ENCODE measurements around the gene NFATC4.
"Not testable (repeated sequence)": the region's sequence is repeated elsewhere in the genome, so short reads cannot be mapped to it uniquely, and the experiment has no call there.

NFATC4 gene

DNA sequence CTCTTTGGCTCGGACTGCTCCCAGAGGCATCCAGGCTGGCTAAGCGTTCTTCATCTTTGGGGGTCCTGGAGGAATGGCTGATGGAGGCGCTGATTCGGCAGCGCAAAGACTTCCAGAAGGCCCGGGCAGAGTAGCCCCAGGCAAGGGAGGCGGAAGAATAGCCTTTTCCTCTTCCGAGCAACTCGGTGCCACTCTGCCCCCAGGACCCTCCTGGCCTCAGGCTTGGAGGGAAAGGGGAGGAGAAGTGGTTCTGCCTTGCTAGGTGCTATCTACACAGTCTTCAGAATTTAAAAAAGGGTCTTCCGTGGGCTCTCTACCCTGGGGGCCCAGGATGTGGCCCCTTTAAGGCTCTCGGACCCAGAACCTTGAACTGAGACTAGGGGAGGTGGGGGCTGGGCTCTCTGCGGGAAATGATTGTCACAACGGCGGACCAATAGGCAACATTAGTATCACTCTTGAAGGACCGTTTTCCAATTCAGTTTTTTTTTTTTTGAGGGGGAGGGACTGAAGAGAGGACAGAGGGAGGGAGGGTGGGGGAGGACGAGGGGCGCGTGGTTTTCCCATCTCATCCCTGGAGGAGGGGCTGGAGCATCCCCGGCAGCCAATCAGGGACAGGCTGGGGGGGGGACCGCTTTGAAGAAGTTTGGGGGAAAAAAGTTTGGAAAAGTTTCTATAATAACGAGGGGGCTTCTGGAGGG is at the start of gene NFATC4:
Gene NFATC4 (plus strand): TSS at position 671 of the 698 bp plus-strand sequence. CDS start 157 bp downstream, outside the sequence.
- DNase-seq, result peak; percentile 94

DNA sequence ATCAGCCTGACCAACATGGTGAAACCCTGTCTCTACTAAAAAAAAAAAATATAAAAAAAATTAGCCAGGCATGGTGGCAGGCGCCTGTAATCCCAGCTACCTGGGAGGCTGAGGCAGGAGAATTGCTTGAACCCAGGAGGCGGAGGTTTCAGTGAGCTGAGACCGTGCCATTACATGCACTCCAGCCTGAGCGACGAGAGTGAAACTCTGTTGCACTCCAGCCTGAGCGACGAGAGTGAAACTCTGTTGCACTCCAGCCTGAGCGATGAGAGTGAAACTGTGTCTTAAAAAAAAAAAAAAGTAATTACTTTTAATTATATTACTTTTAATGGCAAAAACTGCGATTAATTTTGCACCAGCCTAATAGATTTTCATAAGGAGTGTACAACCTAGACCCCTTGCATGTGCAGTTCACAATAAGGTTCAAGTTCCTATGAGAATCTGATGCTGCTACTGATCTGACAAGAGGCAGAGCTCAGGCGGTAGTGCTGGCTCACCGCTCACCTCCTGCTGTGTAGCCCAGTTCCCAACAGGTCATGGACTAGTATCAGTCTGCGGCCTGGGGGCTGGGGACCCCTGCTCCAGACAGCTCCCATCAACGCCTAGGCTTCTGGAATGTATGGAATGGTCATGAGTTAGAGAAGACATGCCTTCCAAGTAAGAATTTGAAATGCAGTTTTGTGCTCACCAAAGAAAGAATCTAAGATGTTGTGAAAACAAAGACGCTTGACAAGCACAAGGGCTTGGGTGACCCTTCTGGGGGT is 46.6 kb upstream of the NFATC4 start:
- no peak for DNase-seq

DNA sequence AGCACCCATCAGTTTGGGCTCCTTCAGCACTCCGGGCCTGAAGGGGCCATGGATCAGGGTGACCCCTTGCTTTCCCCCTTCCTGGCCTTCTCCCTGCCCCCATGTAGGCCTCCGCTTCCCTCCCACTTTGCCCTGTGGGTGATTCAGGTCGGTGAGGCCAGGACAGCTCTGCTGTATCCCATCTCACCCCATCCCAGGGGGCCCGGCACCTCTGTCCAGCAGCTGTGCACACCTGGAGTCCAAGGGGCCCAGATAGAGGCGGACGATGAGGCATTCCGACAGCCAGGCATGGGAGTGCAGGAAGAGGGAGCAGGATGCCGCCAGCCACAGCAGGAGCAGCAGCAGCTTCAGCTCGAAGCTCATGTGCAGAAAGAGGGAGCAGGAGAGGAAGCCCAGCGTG is 45.3 kb upstream of the NFATC4 start:
- no peak for DNase-seq

DNA sequence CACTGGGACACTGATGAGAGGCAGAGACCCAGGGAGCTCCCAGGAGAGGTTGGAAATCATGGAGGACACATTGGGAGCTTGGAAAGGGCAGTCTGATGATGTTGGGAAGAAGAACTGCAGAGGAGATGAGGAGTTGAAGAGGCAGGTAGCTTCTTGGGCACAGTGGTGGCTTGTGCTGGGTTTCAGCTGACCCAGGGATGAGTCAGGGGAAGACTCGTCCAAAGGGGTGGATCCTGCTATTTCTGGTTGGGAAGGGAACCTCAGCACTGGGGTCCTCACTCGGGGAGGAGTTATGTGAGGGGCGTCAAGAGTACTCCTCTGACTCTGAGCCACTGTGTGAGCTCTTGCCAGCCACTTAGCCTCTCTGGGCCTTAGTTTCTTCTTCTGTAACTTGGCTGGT is 44.6 kb upstream of the NFATC4 start:
- DNase-seq, result no peak

DNA sequence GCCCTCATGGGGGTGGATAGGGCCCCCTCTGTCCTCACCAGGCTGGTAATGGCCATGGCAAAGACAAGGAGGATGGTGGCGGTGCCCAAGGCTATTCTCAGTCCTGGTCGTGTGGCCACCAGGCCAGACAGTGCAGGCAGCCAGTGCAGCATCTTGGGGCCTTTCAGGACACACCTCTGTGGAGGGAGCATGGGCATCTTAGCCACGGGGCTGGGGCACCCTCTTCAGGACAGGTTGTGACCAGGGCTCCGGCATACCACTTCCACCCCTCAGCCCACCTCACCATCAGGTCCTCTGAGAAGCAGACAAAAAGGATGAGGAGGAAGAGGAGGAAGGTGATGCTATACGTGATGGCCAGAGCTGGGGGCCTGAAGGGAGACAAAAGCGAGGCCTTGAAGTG is 44.0 kb upstream of the NFATC4 start:
- no peak for DNase-seq

DNA sequence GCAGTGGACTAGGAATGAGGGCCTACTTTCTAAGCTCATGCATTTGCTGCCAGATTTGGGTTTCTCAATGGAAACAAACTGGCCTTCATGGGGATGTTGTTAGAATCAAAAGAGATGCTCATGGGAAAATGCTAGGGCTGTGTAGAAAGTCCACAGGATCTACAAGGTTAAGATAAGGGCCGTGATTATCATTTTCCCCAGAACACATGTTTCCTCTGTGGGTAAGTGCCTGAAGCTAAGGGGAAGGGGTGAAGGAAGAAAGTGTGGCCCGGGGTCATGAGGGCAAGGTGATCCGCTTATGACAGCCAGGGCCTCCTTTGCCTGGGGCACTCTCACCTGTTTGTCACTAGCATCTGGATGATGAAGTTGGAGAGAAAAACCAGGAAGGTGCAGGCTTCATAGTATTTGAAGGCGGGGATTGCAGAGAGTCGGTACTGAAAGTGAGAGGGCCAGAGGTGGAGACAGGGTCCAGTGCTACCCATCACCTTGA is 42.9 kb upstream of the NFATC4 start:
- no peak for DNase-seq

DNA sequence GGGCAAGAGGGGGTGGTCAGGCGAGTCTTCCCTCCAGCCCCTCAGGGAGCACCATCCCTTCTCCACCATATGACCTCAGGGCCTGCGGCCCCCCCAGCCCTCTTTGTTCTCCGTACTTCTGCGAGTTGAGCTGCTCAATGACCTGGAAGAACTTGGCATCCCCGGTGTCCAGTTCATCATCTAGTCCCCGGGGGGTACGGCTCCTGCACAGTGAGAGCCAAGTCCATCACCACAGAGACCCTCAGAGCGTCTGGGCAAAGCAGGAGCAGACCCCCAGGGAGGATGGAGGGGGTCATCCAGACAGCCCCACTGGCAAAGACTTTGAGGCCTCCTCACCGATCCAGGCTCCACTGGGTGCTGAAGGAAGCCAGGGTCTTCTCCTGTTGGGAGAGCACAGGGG is 42.0 kb upstream of the NFATC4 start:
- DNase-seq, result no peak

DNA sequence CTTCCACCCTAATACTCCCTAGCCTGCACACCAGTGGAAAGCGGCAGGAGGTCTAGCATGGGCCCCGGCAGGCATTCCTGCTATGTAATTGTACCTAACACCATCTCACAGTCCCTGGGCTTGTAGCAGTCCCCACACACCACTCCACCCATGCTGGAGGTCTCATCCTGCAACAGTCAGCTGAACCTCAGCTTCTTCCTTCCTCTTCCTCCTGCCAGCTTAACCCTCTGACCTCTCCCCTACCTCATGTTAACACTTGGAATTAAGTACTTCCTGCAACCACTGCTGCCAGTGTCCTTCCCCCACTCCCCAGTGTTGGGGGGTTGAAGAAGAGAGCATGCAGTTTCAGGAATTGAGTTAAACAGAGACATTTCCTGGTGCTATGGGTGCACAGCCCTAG is 40.7 kb upstream of the NFATC4 start:
- no peak for DNase-seq

DNA sequence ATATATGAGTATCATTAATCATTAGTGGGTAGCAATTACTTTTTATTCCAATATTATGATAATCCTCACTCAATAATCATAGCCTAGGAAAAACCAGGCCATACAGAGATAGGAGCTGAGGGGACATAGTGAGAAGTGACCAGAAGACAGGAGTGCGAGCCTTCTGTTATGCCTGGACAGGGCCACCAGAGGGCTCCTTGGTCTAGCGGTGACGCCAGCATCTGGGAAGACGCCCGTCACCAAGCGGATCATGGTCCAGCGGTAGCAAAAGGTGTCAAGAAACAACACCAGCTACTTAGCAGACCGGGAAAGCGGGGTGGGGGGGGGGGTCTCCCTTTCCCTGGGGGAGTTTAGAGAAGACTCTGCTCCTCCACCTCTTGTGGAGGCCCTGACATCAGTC is 40.1 kb upstream of the NFATC4 start:
- not testable (repeated sequence) for DNase-seq

DNA sequence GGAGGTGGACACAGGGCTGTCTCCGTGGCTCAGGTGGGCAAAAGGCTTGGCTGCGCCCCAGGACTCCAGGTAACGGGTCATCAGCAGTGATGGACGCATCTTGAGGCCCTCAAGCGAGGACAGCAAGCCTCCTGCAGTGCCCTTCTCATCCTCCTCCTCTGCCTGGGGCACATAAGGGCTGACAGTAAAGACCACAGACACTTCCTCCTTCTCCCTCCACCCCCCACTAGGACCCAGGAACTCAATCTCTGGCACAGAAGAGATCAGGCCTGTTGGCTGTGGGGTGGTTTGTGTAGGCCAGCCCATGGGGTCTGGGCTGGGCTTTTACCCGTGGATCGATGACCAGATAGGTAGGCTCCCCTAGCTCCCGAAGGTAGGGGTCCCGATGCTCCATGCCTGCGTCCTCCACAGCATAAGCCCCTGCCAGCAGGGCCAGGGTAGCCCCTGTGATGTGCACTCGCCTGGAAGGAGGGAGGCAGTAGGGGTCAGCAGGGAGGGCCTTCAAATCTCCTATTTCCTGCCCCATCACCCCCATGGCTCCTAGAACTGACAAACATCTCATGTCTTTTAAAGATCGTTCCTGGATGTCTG is 38.8 kb upstream of the NFATC4 start:
- DNase-seq, result no peak

DNA sequence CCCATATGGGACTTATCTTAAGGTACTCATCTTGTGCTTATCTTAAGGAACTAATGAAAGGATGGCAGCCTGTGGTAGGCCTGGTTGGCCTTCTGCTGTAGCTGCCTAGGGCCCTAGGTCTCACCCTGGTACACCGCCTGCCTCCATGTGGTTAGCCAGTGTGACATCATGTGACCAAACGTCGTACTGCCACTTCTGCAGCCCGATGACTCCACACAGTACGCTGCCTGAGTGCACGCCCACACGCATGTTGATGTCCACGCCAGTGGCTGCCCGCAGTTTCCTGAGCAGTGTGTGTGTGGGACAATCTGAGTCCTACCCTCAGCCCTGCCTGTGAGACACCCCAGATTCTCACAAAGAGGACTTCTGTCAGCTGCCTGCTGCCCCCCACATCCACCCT is 38.2 kb upstream of the NFATC4 start:
- no peak for DNase-seq

DNA sequence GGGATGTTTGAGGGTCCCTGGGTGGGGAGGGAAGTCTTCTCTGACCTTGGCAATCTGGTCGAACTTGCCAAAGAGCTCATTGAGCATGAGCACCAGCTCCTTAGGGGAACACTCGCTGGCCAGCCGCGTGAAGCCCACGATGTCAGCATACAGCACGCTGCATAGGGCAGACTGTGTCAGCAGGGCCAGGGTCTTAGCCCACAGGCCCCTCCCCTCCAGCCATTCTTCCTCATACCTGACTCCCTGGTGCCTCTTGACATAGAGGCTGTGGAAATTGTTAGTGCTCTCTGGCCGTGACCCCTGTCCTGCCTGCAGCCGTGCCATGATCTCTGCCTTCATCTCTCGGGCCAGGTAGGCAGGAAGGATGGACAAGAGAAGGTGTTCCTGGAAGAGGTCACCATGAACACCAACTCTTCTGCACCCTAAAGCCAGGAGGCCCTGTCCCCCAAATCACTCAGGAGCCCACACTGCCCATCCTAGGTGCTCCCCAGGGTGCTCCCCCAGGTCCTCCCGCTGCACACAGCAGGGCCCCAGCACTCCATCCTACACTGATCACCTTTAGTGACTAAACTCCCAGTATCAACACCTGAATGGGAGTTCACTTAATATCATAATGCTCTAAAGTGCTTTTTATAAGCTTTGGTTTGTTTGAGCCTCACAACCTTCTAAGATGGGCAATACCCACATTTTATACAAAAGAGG is 36.9 kb upstream of the NFATC4 start:
- no peak for DNase-seq

DNA sequence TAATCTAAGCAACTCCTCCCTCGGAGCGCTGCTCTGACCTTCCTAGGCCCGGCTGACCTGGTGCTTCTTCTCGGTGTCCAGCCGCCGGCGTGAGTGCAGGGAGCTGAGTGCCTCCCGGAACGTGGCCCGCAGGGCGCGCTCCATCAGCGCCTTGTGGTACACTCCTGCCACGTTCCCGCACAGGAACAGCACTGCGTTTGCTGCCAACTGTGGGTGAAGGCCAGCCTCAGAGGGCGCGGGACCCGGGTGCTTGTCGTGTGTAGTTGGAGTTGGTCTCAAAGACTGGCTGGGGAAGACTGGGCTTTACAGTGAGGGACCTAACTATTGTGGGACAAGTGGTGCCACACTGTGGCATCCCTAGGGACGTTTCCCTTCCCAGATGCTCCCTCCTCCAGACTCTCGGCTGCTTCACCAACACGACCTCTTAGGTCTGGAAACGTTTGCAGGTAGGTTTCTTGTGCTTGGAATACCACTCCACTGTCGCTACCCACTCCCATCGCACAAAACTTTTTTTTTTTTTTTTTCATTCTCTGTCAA is 36.2 kb upstream of the NFATC4 start:
- DNase-seq, result peak; percentile 45

DNA sequence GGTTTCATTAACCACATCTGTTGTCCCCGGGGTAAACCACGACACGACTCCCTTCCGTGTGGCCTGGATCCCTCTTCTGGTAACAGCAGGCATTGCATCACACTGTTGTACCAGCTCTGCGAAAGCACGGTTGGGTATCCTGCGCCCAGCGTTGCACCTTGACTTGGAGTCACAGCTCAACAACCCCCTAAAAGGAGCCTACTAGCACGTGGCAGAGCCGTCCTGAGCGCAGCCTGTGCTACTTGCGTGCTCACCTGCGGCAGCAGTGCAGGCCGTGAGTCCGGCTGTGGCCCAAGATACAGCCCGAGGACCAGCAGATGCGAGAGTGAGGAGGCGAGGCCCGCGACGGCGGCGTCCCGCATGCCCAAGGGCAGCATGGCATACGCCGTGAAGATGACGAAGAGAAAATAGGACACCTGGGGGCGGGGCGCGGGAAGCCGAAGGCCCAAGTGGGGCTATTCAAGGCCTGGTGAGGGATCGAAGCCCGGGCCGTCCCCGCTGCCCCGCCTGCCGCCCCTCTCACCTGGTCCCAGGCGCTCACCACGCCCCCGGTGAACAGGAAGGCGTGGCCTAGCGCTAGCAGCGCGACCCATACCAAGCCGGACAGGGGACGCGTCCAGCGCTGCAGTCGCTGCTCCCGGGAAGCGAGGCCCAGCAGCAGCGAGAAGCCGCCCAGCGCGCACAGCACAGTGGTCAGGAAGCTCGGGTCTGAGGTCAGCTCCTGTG is 35.6 kb upstream of the NFATC4 start:
- no peak for DNase-seq

DNA sequence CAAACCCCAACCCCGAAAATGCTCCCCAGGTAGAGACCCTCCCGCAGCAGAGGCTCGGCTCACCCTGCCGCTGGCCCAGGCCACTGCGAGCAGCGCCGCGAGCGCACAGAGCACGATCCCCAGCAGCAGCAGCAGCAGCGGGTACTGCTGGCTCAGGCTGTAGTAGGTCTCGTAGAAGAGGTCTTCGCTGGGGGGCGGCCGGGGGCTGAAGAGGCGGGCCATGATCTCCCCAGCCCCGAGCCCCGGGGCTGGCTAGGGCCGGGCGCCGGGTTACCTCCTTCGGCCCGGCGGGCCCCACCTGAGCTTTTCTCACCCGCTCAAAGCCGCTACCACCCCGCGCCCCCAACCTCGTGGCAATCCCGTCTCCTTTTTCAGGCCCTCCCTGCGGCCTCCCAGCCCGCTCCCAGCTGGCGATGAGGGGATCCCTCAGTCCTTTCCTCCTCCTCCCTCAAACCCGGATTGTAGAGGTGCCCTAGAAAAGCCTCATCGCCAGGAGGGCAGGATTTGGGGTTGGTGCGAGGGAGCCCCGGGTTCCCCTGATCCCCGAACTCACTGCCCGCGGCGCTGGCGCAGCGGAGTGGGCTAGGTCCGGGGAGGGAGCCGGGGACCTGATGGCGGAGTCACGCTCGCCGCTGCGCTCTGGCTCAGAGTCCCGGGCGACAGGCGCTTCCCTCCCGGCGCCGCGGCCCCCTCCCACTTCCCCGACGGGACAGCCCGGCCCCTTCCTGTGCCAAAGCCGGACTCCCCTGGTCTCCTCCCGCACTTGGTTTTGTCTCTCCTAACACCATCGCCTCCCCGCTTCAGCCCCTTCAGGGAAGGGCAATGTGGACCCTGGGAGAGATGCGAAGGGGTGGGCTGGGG is 33.3 kb upstream of the NFATC4 start, which contains the start of gene ADCY4:
Gene ADCY4 (minus strand): TSS at position 641 of the 861 bp plus-strand sequence. CDS start 419 bp downstream, at position 222.
- DNase-seq, result no peak

DNA sequence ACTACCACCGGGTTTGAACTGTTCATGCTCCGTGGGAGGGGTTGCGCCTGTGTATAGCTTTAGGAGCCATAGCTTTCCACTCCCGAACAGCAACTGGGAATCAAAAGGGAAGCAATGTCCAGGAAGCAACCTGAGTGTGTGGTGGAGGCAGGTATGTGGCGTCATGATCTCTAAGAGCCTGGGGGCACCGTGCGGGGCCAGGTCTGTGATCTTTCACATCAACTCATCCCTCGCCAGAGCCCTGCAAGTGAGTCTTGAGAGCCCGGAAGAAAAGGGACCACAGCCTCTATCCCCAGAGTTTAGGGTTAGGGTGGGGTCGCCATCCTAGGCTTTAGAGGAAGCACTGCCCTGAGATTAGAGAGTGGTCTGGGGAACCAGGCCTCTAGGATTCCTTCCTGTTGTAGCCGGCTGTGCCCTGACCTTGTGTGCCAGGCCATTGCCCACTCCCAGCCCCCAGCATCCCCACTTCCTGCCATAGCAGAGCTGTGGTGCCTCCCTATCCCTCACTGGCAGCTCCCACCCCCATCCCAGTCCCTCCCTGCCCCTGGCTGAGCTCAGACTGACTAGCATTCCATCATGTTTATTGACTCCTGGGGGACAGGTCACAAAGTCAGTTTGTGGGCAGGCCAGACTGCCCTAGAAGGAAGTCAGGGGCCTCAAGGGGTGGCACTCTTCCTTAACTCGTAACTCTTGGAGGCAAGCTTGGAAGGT is 32.4 kb upstream of the NFATC4 start:
- no peak for DNase-seq

DNA sequence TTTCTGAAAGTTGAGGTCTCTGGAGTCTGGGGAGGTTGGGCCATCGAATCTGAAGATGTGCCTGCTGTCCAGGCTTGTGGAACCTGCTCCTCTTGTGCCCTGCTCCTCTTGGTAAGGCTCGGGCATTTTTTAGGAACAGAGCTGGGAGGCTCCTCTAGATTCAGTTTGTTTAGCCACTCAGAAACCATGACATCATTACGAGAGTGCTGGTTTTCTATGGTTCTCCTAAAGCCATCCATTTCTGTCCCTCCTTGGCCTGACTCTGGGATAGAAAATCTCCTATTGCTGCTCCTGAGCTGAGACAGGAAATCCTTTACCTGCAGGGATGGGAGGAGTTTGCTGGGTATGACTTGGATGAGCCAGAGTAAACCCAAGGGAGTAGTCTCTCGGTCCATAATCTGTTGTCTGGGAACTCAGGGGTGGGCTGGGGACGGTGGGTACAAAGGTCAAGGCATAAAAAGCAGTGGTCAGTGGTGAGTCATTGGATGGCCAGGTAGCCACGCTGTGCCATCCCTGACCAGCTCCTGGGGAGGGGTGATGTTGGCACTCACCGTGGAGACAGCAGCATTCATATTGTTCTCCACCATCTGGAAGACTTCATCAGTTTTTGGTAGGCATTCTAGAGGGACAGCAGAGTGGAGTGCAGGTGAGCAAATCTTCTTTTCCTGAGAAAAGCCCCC is 30.7 kb upstream of the NFATC4 start:
- DNase-seq, result no peak

DNA sequence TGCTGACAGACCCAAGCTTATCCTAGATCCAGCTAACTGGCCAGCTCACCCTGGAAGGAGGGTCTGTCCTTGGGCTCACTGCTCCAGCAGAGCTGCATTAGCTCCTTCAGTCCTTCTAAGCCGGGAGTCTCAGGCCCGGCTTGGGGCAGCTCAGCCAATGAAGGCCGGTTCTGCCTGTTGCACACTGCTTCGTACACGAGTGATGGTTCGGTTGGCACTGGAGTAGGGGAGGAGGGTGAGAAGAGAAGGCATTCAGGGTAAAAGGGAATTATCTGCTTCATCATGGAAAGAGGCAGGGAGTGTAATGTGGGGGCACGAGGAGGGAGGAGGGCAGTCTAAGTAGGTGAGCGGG is 30.2 kb upstream of the NFATC4 start:
- no peak for DNase-seq

DNA sequence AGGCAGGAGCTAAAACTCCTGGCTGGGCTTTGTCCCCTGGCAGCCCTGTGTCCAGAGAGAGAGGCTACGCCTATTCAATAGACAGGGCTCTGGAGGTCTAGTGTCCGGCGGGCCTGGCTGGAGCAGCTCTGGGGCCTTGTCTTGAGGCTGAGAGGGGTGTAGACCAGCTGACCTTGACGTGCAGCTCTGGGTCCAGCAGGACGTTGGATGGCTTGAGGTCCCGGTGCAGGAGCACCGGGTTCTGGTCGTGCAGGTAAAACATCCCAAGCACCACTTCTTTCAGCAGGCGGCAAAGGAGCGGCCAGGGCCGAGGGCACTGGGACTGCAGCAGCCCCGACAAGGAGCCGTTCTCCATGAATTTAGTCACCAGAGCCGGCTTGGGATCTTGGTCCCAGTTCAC is 29.1 kb upstream of the NFATC4 start:
- DNase-seq, result no peak
